Hepatocyte (in vitro differentiated cells): ENCODE measurements around the gene SNX14.

Experiments used
- CTCF ChIP-seq: fragments of 200-600 bp; sonication (generic); IDR thresholded peaks from 2 replicates; pipeline ENCODE4 v1.5.1; 2016; ENCODE audit warnings: antibody characterized with exemption, mild to moderate bottlenecking; ENCODE audit not compliant: poor library complexity
- EZH2 ChIP-seq: fragments of 200-600 bp; sonication (generic); IDR thresholded peaks from 2 replicates; pipeline ENCODE4 v1.6.1; 2016; ENCODE audit warnings: antibody characterized with exemption, mild to moderate bottlenecking, borderline replicate concordance

- TF ChIP-seq CTCF (no peak), EZH2 (no peak)
Observed at GRCh38 chr6:85641897-85642773, 48.5 kb upstream of the SNX14 start.
